Measurements from ENCODE around the gene EFNA1.
A peak's percentile ranks its signal among the peaks of the same experiment; 100 is the strongest.

The EFNA1 gene

DNA sequence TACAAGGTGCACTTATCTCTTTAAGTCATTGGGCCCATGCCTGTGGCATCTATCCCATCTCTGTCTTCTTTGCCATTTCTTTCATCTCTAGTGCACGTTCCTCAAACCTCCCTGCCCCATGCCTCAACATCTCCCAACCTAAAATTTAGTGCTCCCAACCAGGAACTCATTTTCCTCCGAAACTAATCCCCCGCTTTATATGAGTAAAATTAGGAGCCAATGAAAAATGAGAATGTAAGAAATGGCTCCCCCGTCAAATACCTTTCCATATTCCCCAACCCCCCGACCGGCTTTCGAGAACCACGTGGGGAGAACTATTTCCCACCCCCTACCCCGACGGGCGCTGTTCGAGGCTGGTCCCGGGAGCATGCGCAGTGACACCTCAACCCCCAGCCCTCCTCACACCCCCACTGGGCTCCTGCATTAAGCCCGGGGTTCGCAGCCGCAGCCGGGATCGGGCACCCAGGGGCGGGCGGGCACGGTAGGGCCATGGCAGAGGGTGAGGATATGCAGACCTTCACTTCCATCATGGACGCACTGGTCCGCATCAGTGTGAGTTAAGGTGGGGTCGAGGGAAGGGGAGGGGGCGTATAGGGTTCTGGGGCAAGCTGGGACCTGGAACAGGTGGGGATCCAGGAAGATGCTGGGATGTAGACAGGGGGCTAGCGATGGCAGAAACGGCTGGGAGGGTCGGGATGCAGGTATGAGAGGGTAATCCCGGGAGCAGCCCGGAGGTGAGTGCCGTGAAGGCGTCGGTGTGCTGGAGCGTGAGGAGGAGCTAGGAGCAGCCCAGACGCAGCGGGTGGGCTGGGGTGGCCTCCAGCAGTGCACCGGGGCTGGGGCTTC, 46.0 kb downstream of the EFNA1 start, which contains the start of gene TRIM46:
Gene TRIM46 (plus strand): TSS at position 372 of the 846 bp plus-strand sequence. CDS start 118 bp downstream, at position 490.
- Histone ChIP-seq H3K9me3 (ENCODE audit: control insufficient read depth in 5 of 5, low read length in 5 of 5) (no peaks in the 10 kb centered on the region), H3K9ac (ENCODE audit: low read length in 5 of 5) (peak within 1 kb of the TSS; percentile 48 to 95 (median 89)), H3K4me1 (ENCODE audit: control insufficient read depth in 5 of 5, insufficient read depth in 5 of 5, low read length in 5 of 5) (peaks cover 0 to 29% (median 19%) of the 10 kb centered on the region in 5 donors), H3K27ac (ENCODE audit: low read depth, low read length) (peak within 1 kb of the TSS; percentile 93), H3K4me3 (ENCODE audit: low read depth in 1 of 5, low read length in 5 of 5) (peak within 1 kb of the TSS; percentile 74 to 91 (median 89)), H3K36me3 (ENCODE audit: control insufficient read depth in 5 of 5, insufficient read depth in 5 of 5, low read length in 5 of 5) (peaks cover 3 to 19% (median 14%) of the 10 kb centered on the region in 5 donors), H3K27me3 (ENCODE audit: control insufficient read depth in 5 of 5, insufficient read depth in 4 of 5, low read length in 5 of 5) (peaks cover 7 to 18% (median 15%) of the 10 kb centered on the region in 5 donors)

DNA sequence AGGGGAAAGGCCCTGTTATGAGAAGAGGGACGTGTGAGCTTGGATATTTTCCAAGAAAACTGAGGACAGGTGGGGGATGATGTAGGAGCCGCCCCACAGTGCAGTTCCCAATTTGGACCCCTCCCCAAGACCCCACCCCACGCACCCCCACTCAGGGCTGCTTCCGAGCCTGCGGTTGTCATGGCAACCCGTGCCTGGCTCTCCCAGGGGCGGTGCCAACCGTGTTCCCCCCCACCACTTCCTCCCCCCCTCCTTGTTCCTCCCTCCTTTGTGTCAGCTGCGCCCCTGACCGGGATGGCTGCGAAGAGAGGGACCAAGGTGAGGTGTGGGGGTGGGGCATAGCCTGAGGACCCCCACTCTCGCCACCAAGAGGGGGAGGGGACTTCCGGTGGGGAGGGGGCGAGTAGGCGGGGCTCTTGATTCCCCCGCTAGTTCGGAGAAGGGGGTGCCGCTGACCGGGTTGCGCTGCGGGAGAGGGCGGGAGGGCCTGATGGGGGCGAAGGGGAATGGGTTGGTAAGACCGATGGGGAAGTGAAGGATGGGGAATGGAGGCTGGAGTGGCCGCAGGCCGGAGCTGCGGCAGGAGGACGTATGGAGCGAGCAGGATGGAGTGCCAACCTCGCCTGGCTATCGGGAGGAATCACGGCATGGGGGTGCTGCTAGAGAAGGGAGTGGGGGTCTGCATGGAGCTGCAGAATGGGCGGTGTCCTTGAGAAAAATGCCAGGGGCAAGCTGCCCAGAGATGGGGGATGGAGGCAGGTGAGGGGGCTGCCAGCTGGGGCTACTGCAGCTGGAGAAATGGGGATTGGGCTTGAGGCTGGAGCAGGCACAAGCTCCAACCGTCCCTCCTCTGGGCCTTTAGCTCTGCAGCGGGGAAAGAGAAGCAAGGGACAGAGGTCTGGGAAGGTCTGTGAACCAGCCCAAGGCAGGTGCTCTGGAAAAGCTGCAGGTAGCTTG, 46.9 kb downstream of the EFNA1 start:
- H3K27ac ChIP-seq (ENCODE audit: low read depth, low read length) = no peak overlapping the region
- H3K9me3 ChIP-seq (ENCODE audit: control insufficient read depth in 5 of 5, low read length in 5 of 5) = no peaks in the 10 kb centered on the region
- no peak overlapping the region for H3K4me3 ChIP-seq (ENCODE audit: low read depth in 1 of 5, low read length in 5 of 5)
- peaks cover 7 to 18% (median 15%) of the 10 kb centered on the region in 5 donors for H3K27me3 ChIP-seq (ENCODE audit: control insufficient read depth in 5 of 5, insufficient read depth in 4 of 5, low read length in 5 of 5)
- peaks cover 0 to 10% (median 5%) of the 10 kb centered on the region in 5 donors for H3K36me3 ChIP-seq (ENCODE audit: control insufficient read depth in 5 of 5, insufficient read depth in 5 of 5, low read length in 5 of 5)
- no peak overlapping the region for H3K9ac ChIP-seq (ENCODE audit: low read length in 5 of 5)
- H3K4me1 ChIP-seq (ENCODE audit: control insufficient read depth in 5 of 5, insufficient read depth in 5 of 5, low read length in 5 of 5) = peaks cover 0 to 29% (median 19%) of the 10 kb centered on the region in 5 donors

DNA sequence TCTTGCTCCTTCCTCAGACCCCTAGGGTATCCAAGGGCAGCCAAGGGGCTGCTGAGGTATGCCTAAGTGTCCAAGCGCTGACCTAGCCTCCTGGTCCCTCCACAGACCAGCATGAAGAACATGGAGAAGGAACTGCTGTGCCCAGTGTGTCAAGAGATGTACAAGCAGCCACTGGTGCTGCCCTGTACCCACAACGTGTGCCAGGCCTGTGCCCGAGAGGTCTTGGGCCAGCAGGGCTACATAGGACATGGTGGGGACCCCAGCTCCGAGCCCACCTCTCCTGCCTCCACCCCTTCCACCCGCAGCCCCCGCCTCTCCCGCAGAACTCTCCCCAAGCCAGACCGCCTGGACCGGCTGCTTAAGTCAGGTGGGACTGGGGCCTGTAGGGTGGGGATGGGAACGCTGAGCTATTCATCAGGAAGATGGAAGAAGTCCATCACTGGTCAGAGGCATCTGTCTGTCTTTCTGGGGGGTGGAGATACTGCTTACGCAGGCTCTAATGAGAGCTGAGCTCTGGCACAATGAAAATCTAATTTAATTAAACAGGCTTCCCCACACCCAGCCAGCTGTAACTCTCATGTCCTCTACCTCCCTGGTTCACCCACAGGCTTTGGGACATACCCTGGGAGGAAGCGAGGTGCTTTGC, 47.7 kb downstream of the EFNA1 start:
- H3K27me3 ChIP-seq (ENCODE audit: control insufficient read depth in 5 of 5, insufficient read depth in 4 of 5, low read length in 5 of 5) = peaks cover 7 to 18% (median 15%) of the 10 kb centered on the region in 5 donors
- H3K36me3 ChIP-seq (ENCODE audit: control insufficient read depth in 5 of 5, insufficient read depth in 5 of 5, low read length in 5 of 5) = peaks cover 0 to 4% (median 1%) of the 10 kb centered on the region in 5 donors
- no peak overlapping the region for H3K4me3 ChIP-seq (ENCODE audit: low read depth in 1 of 5, low read length in 5 of 5)
- H3K27ac ChIP-seq (ENCODE audit: low read depth, low read length) = no peak overlapping the region
- no peak overlapping the region for H3K9ac ChIP-seq (ENCODE audit: low read length in 5 of 5)
- no peaks in the 10 kb centered on the region for H3K9me3 ChIP-seq (ENCODE audit: control insufficient read depth in 5 of 5, low read length in 5 of 5)
- peaks cover 0 to 29% (median 19%) of the 10 kb centered on the region in 5 donors for H3K4me1 ChIP-seq (ENCODE audit: control insufficient read depth in 5 of 5, insufficient read depth in 5 of 5, low read length in 5 of 5)

DNA sequence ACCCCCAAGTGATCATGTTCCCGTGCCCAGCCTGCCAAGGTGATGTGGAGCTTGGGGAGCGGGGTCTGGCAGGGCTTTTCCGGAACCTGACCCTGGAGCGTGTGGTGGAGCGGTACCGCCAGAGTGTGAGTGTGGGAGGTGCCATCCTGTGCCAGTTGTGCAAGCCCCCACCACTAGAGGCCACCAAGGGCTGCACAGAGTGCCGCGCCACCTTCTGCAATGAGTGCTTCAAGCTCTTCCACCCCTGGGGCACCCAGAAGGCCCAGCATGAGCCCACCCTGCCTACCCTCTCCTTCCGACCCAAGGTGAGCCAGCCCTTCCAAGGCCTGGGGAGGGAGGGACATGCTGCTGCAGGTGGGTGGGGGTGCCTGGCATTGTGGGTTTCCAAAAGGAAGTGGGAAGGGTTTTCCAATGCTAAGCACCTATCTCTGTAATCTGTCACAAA, 48.3 kb downstream of the EFNA1 start:
- Histone ChIP-seq H3K9ac (ENCODE audit: low read length in 5 of 5) (no peak overlapping the region), H3K4me1 (ENCODE audit: control insufficient read depth in 5 of 5, insufficient read depth in 5 of 5, low read length in 5 of 5) (peaks cover 0 to 29% (median 19%) of the 10 kb centered on the region in 5 donors), H3K4me3 (ENCODE audit: low read depth in 1 of 5, low read length in 5 of 5) (no peak overlapping the region), H3K27ac (ENCODE audit: low read depth, low read length) (no peak overlapping the region), H3K36me3 (ENCODE audit: control insufficient read depth in 5 of 5, insufficient read depth in 5 of 5, low read length in 5 of 5) (peaks cover 0 to 2% (median 0%) of the 10 kb centered on the region in 5 donors), H3K27me3 (ENCODE audit: control insufficient read depth in 5 of 5, insufficient read depth in 4 of 5, low read length in 5 of 5) (peaks cover 7 to 18% (median 15%) of the 10 kb centered on the region in 5 donors), H3K9me3 (ENCODE audit: control insufficient read depth in 5 of 5, low read length in 5 of 5) (no peaks in the 10 kb centered on the region)

DNA sequence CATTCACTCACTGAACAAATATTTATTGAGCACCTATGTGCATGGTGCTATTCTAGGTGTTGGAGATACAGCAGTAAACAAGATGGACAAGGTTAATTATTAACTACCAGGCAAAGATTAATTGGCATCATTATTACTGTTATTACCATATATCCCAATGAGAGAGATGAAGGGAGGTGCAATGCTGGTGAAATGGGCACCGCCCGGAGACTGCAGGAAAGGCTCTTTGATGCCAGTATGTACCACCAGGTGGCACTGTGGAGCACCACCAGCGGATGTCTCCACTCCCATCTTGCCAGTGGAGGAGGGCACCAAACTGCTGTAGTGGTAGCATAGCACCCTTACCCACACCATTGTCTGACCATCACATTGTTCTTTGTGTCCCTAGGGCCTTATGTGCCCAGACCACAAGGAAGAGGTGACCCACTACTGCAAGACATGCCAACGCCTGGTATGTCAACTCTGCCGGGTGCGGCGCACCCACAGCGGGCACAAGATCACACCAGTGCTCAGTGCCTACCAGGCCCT, 48.9 kb downstream of the EFNA1 start:
- Histone ChIP-seq H3K27ac (ENCODE audit: low read depth, low read length) (no peak overlapping the region), H3K9ac (ENCODE audit: low read length in 5 of 5) (no peak overlapping the region), H3K4me1 (ENCODE audit: control insufficient read depth in 5 of 5, insufficient read depth in 5 of 5, low read length in 5 of 5) (peaks cover 0 to 28% (median 19%) of the 10 kb centered on the region in 5 donors)

DNA sequence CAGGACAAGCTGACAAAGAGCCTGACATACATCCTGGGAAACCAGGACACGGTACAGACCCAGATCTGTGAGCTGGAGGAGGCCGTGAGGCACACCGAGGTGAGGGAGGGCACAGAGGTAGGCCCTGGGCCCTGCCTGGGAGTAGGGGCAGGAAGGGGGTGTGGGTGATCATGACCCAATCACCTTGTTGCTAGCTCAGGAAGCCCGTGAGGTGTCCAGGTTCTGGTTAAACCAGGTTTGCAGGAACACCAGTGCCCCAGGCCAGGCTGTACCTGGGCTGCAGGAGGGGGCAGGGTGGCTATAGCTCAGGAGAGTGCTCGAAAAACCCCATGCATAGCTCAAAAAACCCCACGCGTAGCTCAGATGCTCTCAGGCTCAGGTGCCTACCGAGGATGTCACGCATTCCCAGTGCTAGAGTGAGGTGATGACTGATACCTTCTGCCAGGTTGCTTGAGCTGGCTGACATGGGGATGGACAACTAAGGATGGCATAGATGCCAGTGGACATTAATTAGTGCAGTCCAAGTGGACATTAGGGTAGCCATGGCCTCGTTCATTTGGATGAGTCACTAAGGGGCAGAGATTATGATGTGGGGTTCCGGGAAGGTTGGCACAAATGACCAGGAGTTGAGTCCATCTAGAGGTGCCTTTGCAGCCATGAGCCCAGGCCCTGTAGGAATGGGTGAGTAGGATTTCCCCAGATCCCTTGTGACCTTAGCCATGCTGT, 49.7 kb downstream of the EFNA1 start:
- Histone ChIP-seq H3K27me3 (ENCODE audit: control insufficient read depth in 5 of 5, insufficient read depth in 4 of 5, low read length in 5 of 5) (peaks cover 7 to 18% (median 15%) of the 10 kb centered on the region in 5 donors), H3K4me1 (ENCODE audit: control insufficient read depth in 5 of 5, insufficient read depth in 5 of 5, low read length in 5 of 5) (peaks cover 0 to 21% (median 12%) of the 10 kb centered on the region in 5 donors), H3K4me3 (ENCODE audit: low read depth in 1 of 5, low read length in 5 of 5) (no peak overlapping the region), H3K36me3 (ENCODE audit: control insufficient read depth in 5 of 5, insufficient read depth in 5 of 5, low read length in 5 of 5) (no peaks in the 10 kb centered on the region), H3K9ac (ENCODE audit: low read length in 5 of 5) (no peak overlapping the region), H3K27ac (ENCODE audit: low read depth, low read length) (no peak overlapping the region), H3K9me3 (ENCODE audit: control insufficient read depth in 5 of 5, low read length in 5 of 5) (no peaks in the 10 kb centered on the region)

More for the DNA sequence above, 48.9 kb downstream of the EFNA1 start:
- Histone ChIP-seq H3K4me3 (ENCODE audit: low read depth in 1 of 5, low read length in 5 of 5) (no peak overlapping the region), H3K27me3 (ENCODE audit: control insufficient read depth in 5 of 5, insufficient read depth in 4 of 5, low read length in 5 of 5) (peaks cover 7 to 18% (median 15%) of the 10 kb centered on the region in 5 donors), H3K36me3 (ENCODE audit: control insufficient read depth in 5 of 5, insufficient read depth in 5 of 5, low read length in 5 of 5) (no peaks in the 10 kb centered on the region), H3K9me3 (ENCODE audit: control insufficient read depth in 5 of 5, low read length in 5 of 5) (no peaks in the 10 kb centered on the region)

DNA sequence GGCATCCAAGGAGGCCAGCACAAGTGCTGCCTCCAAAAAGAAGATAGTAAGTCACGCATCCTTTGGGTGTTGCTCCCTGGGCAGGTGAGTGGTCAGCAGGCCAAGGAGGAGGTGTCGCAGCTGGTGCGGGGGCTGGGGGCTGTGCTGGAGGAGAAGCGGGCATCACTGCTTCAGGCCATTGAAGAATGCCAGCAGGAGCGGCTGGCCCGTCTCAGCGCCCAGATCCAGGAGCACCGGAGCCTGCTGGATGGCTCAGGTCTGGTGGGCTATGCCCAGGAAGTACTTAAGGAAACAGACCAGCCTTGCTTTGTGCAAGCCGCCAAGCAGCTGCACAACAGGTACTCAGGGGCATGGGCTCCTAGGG, 50.2 kb downstream of the EFNA1 start:
- H3K27me3 ChIP-seq (ENCODE audit: control insufficient read depth in 5 of 5, insufficient read depth in 4 of 5, low read length in 5 of 5) = peaks cover 7 to 18% (median 15%) of the 10 kb centered on the region in 5 donors
- no peaks in the 10 kb centered on the region for H3K9me3 ChIP-seq (ENCODE audit: control insufficient read depth in 5 of 5, low read length in 5 of 5)
- no peaks in the 10 kb centered on the region for H3K36me3 ChIP-seq (ENCODE audit: control insufficient read depth in 5 of 5, insufficient read depth in 5 of 5, low read length in 5 of 5)
- H3K9ac ChIP-seq (ENCODE audit: low read length in 5 of 5) = no peak overlapping the region
- no peak overlapping the region for H3K4me3 ChIP-seq (ENCODE audit: low read depth in 1 of 5, low read length in 5 of 5)
- H3K4me1 ChIP-seq (ENCODE audit: control insufficient read depth in 5 of 5, insufficient read depth in 5 of 5, low read length in 5 of 5) = peaks cover 0 to 17% (median 7%) of the 10 kb centered on the region in 5 donors
- H3K27ac ChIP-seq (ENCODE audit: low read depth, low read length) = no peak overlapping the region

DNA sequence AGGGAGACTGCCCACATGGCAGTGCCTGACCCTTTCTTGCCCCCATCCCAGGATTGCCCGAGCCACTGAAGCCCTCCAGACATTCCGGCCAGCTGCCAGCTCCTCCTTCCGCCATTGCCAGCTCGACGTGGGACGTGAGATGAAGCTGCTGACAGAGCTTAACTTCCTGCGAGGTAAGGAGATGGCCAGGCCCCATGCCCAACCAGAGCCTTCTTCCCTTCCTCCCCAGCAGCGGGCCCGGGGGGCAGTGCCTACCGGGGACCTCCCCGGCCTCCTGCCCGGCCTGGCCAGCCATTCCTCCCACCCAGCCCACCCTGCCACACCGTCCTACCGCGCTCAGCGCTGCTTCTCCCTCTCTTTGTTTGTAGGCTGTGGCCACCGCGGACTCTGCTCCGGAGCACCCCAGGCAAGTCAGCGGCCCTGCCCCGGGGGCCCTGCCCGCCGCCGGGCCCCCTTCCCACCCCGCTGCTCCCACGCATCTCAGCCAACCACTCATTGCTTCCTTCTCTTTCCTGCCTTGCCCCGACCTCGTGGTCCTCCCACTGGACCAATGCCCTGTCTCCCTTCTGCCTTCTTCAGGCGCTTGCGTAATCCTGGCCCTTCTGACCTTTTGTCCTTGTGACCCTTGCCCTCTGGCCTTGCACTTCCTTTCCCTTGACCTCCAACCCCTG, 50.9 kb downstream of the EFNA1 start:
- H3K27ac ChIP-seq (ENCODE audit: low read depth, low read length) = no peak overlapping the region
- H3K36me3 ChIP-seq (ENCODE audit: control insufficient read depth in 5 of 5, insufficient read depth in 5 of 5, low read length in 5 of 5) = no peaks in the 10 kb centered on the region
- H3K27me3 ChIP-seq (ENCODE audit: control insufficient read depth in 5 of 5, insufficient read depth in 4 of 5, low read length in 5 of 5) = peaks cover 7 to 18% (median 15%) of the 10 kb centered on the region in 5 donors
- peak overlapping the region in 1 of 5 donors; percentile 21 for H3K9ac ChIP-seq (ENCODE audit: low read length in 5 of 5)
- H3K9me3 ChIP-seq (ENCODE audit: control insufficient read depth in 5 of 5, low read length in 5 of 5) = no peaks in the 10 kb centered on the region
- peaks cover 0 to 13% (median 3%) of the 10 kb centered on the region in 5 donors for H3K4me1 ChIP-seq (ENCODE audit: control insufficient read depth in 5 of 5, insufficient read depth in 5 of 5, low read length in 5 of 5)
- no peak overlapping the region for H3K4me3 ChIP-seq (ENCODE audit: low read depth in 1 of 5, low read length in 5 of 5)
